ENCODE measurements around the gene ENPP5. TPM values are rescaled to one million over a fixed set of nuclear protein-coding genes. Genes with fewer than 3 reads are reported as not detected.

The ENPP5 gene
- total RNA-seq, 1 experiment from 2014 or later, result 2.3 TPM

GRCh38 chr6:46210294-46210693 lies 39.5 kb upstream of the ENPP5 start:
- no peak for TF ChIP-seq CTCF (IDR thresholded peaks at IDR 0.05; ENCODE audit: insufficient read depth in 1 of 2, low read depth in 1 of 2, low read length in 1 of 2, severe bottlenecking in 1 of 2, unreplicated experiment in 1 of 2)
- Mint-ChIP-seq H3K36me3 (ENCODE audit: insufficient read depth, unreplicated experiment) (no peaks in the 10 kb centered on the region), H3K27ac (ENCODE audit: unreplicated experiment) (no peak overlapping the region), H3K9me3 (ENCODE audit: unreplicated experiment) (no peaks in the 10 kb centered on the region), H3K27me3 (ENCODE audit: insufficient read depth, unreplicated experiment) (peaks cover 3% of the 10 kb centered on the region), H3K4me3 (ENCODE audit: unreplicated experiment) (no peak overlapping the region), H3K4me1 (ENCODE audit: low read depth, unreplicated experiment) (peaks cover 5% of the 10 kb centered on the region)
- no peaks in the 10 kb centered on the region for H3K9me3 ChIP-seq
- no peaks in the 10 kb centered on the region for H3K27me3 ChIP-seq (replicated peaks; ENCODE audit: control insufficient read depth, insufficient read depth, low read length)
- H3K4me1 ChIP-seq, result no peaks in the 10 kb centered on the region
- H3K36me3 ChIP-seq (ENCODE audit: control insufficient read depth, insufficient read depth, low read length), result no peaks in the 10 kb centered on the region
- intact Hi-C loops (cut with micrococcal nuclease; ENCODE audit: unreplicated experiment), result no loop called here
- no TSS peak for BruUV-seq (replicated peaks)
- no peak for DNase-seq
- no peak overlapping the region for H3K4me3 ChIP-seq (ENCODE audit: low read depth, low read length)
- ChIA-PET CTCF (no interaction called here), POLR2A (no interaction called here)

DNA sequence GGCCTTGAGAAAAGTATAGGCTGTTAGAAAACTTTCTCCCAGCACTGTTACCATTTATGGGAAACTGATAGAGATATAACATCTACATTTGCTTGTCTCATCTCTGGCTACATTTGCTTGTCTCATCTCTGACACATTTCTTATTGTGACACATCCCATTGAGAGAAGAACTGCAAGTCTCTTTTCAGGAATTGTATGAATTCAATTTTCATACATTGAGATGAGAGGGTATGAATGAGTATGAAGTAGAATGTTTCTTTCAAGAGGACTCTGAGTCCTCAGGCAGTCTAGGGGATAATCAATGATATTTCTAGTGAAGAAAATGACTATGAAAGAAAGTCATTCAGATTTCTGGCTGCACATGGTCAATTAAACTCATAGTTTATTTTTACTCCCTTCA lies 37.5 kb upstream of the ENPP5 start:
- Mint-ChIP-seq H3K27ac (ENCODE audit: unreplicated experiment) (no peak overlapping the region), H3K9me3 (ENCODE audit: unreplicated experiment) (no peaks in the 10 kb centered on the region), H3K4me1 (ENCODE audit: low read depth, unreplicated experiment) (peaks cover 5% of the 10 kb centered on the region), H3K36me3 (ENCODE audit: insufficient read depth, unreplicated experiment) (no peaks in the 10 kb centered on the region), H3K27me3 (ENCODE audit: insufficient read depth, unreplicated experiment) (peaks cover 3% of the 10 kb centered on the region), H3K4me3 (ENCODE audit: unreplicated experiment) (no peak overlapping the region)
- no peak for DNase-seq
- ChIA-PET POLR2A (no interaction called here), CTCF (no interaction called here)
- no TSS peak for BruUV-seq (replicated peaks)
- H3K36me3 ChIP-seq (ENCODE audit: control insufficient read depth, insufficient read depth, low read length), result no peaks in the 10 kb centered on the region
- no peak for TF ChIP-seq CTCF (IDR thresholded peaks at IDR 0.05; ENCODE audit: insufficient read depth in 1 of 2, low read depth in 1 of 2, low read length in 1 of 2, severe bottlenecking in 1 of 2, unreplicated experiment in 1 of 2)
- H3K4me1 ChIP-seq, result no peaks in the 10 kb centered on the region
- no peaks in the 10 kb centered on the region for H3K9me3 ChIP-seq
- no peaks in the 10 kb centered on the region for H3K27me3 ChIP-seq (replicated peaks; ENCODE audit: control insufficient read depth, insufficient read depth, low read length)
- H3K4me3 ChIP-seq (ENCODE audit: low read depth, low read length), result no peak overlapping the region
- intact Hi-C loops (cut with micrococcal nuclease; ENCODE audit: unreplicated experiment), result no loop called here

DNA sequence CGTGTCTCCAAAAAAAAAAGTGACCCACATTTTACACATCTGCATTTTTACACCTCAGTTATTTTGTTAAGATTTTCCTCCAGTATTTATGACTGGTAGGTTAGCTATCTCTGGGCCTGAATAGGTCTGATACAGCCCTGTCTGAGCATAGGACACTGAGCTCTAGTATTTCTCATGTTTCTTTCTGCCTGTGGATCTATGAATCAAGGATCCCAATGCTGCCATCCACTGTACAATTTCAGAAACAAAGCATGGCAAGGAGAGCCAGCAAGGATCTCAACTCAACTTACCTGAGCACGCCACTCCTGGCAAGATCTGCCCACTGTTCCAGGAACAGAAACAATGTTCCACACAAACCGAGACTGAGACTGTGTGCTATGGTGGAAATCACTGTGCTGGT lies 36.4 kb upstream of the ENPP5 start:
- POLR2A ChIA-PET, result no interaction called here
- intact Hi-C loops (cut with micrococcal nuclease; ENCODE audit: unreplicated experiment), result loop anchor here (2.0 kb wide), 1 partner anchor 116 kb away; no protein-coding TSS in a partner anchor

More for the DNA sequence above, 36.4 kb upstream of the ENPP5 start:
- H3K4me3 Mint-ChIP-seq (ENCODE audit: unreplicated experiment), result no peak overlapping the region
- H3K9me3 Mint-ChIP-seq (ENCODE audit: unreplicated experiment), result no peaks in the 10 kb centered on the region
- H3K36me3 ChIP-seq (ENCODE audit: control insufficient read depth, insufficient read depth, low read length), result no peaks in the 10 kb centered on the region
- TF ChIP-seq CTCF (IDR thresholded peaks at IDR 0.05; ENCODE audit: insufficient read depth in 1 of 2, low read depth in 1 of 2, low read length in 1 of 2, severe bottlenecking in 1 of 2, unreplicated experiment in 1 of 2), result no peak
- H3K36me3 Mint-ChIP-seq (ENCODE audit: insufficient read depth, unreplicated experiment), result no peaks in the 10 kb centered on the region
- H3K9me3 ChIP-seq, result no peaks in the 10 kb centered on the region
- no peak overlapping the region for H3K4me3 ChIP-seq (ENCODE audit: low read depth, low read length)
- peaks cover 5% of the 10 kb centered on the region for H3K4me1 Mint-ChIP-seq (ENCODE audit: low read depth, unreplicated experiment)
- CTCF ChIA-PET, result interaction anchor here (1.0 kb wide), 1 partner anchor 117 kb away, joined by 4 read pairs; no protein-coding TSS in a partner anchor
- no peak overlapping the region for H3K27ac Mint-ChIP-seq (ENCODE audit: unreplicated experiment)
- DNase-seq, result no peak
- BruUV-seq (replicated peaks), result no TSS peak
- H3K27me3 Mint-ChIP-seq (ENCODE audit: insufficient read depth, unreplicated experiment), result peaks cover 3% of the 10 kb centered on the region
- no peaks in the 10 kb centered on the region for H3K27me3 ChIP-seq (replicated peaks; ENCODE audit: control insufficient read depth, insufficient read depth, low read length)
- H3K4me1 ChIP-seq, result no peaks in the 10 kb centered on the region

Data from Caco-2 (cell line).